GM12874 (cell line): ENCODE measurements around the gene ENAM.

ENCODE experiments used
- TF ChIP-seq, protein P1 (sequence below): IDR thresholded peaks from 2 replicates; pipeline ENCODE4 v1.5.1; 2011; ENCODE audit warnings: low read depth, mild to moderate bottlenecking, control low read depth, low read length, moderate library complexity; ENCODE audit not compliant: insufficient read depth

Gene ENAM

GRCh38 chr4:70629469-70630090 lies 1.0 kb downstream of the ENAM start:
- TF ChIP-seq, protein P1, sequence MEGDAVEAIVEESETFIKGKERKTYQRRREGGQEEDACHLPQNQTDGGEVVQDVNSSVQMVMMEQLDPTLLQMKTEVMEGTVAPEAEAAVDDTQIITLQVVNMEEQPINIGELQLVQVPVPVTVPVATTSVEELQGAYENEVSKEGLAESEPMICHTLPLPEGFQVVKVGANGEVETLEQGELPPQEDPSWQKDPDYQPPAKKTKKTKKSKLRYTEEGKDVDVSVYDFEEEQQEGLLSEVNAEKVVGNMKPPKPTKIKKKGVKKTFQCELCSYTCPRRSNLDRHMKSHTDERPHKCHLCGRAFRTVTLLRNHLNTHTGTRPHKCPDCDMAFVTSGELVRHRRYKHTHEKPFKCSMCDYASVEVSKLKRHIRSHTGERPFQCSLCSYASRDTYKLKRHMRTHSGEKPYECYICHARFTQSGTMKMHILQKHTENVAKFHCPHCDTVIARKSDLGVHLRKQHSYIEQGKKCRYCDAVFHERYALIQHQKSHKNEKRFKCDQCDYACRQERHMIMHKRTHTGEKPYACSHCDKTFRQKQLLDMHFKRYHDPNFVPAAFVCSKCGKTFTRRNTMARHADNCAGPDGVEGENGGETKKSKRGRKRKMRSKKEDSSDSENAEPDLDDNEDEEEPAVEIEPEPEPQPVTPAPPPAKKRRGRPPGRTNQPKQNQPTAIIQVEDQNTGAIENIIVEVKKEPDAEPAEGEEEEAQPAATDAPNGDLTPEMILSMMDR, result no peak

DNA sequence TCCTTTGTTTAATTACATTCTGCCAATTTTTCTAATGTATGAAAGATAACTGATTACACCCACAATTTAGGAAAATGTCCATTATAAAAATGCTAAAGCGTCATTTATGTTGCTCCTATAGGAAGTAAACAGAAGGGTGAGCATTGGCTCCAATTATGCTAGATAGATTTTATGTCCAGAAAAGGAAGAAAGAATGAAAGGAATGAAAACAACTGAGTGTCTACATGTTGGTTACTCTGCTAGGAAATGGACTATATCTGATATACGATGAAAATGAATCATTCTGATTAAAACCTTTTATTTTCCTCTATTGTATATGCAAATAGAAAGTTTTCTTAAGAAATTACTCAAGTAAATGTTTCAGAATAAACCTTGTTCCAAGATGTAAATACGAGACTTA lies 1.6 kb downstream of the ENAM start:
- TF ChIP-seq, protein P1, result no peak

DNA sequence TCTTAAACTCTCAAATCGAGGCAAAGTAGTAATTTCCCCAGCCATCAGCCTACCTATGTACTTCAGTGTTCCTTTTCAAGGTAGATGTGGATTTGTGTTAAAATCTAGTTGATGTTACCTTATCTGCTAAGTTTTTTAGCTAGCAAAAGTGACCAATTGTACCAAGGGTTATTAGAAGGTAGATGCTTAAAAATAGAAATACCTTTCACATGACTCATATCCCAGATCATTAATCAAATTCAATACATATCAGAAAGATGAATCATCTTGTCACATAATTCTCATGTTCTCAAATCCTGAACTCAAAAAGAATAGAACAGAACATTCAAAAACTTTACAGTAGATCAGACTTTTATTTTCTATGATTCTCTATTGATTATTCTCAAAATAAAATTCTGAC lies 3.5 kb downstream of the ENAM start:
- TF ChIP-seq, protein P1, result no peak

- TF ChIP-seq, protein P1, result no peak
These were observed 5.9 kb downstream of the ENAM start for GRCh38 chr4:70634482-70634881.

DNA sequence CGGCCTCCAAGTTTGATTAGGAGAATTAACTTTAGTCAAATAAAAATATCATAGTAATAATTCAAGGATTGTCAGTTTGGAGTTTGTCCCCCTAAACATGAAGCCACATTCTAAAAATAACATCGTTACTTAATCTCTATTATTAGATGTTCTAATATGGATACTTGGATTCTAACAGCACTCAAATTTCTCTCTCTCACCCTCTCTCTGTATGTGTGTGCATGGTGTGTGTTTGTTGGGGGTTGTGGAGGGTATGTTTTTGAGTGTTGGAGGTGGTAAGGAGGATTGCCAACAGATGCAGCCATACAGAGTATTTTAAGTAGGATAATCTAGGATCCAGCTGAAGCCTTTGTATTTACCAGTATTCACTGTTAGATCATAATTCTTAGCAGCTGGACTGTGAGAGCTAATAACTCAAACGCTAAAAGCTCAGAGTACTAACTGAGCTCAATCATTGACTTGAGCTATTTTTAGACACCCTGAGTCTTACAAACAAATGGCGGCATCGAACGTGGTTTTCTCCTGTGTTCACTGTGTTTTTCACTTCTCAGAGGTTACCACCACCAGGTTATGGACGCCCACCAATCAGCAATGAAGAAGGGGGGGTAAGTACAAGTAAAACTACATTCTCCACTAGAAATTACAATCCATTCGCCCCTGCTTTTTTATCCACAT lies 8.8 kb downstream of the ENAM start:
- TF ChIP-seq, protein P1, result no peak

DNA sequence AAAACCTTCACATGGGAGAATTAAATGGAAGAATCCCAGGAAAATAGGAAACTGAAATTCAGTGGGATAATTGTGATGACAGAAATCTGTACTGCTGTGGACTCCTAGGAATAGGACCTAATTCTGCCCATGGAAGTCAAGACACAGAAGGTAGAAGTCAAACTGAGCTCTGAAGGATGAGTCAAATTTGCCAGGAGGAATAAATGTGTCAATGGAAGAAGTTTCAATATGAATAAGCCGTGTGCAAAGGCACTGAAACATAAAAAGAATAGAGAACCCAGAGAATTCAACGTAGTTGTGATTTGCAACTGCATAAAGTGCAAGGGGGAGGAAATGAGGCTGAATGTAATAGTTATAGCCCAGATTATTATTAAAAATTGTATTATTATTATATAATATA lies 11.6 kb downstream of the ENAM start:
- TF ChIP-seq, protein P1, result no peak

GRCh38 chr4:70651864-70652506 lies 23.4 kb downstream of the ENAM start:
- TF ChIP-seq, protein P1, result no peak
